ENCODE data around the gene ZNF516.

ZNF516 gene

GRCh38 chr18:76490033-76490432, 5.0 kb downstream of the ZNF516 start:
- TF ChIP-seq CTCF (IDR thresholded peaks at IDR 0.05; ENCODE audit: low read depth, low read length): no peak
- H3K4me3 ChIP-seq (ENCODE audit: low read depth, low read length): peak overlapping the region; percentile 83

- H3K4me3 ChIP-seq (ENCODE audit: low read depth, low read length): peak overlapping the region; percentile 83; the same call in 1 of the 2 replicates
- no peak for TF ChIP-seq CTCF (IDR thresholded peaks at IDR 0.05; ENCODE audit: low read depth, low read length)
Measured at GRCh38 chr18:76489081-76489480, 6.0 kb downstream of the ZNF516 start.

GRCh38 chr18:76488190-76488589, 6.9 kb downstream of the ZNF516 start:
- TF ChIP-seq CTCF (IDR thresholded peaks at IDR 0.05; ENCODE audit: low read depth, low read length): no peak

GRCh38 chr18:76487782-76488181, 7.3 kb downstream of the ZNF516 start:
- 0 out of 2 replicates have a peak overlapping the region, but pooled peaks have one; percentile 10 for H3K4me3 ChIP-seq (ENCODE audit: low read depth, low read length)
- no peak for TF ChIP-seq CTCF (IDR thresholded peaks at IDR 0.05; ENCODE audit: low read depth, low read length)

More at GRCh38 chr18:76488190-76488589, 6.9 kb downstream of the ZNF516 start:
- H3K4me3 ChIP-seq (ENCODE audit: low read depth, low read length): 0 out of 2 replicates have a peak overlapping the region, but pooled peaks have one; percentile 10

GRCh38 chr18:76487070-76487469, 8.0 kb downstream of the ZNF516 start:
- TF ChIP-seq CTCF (IDR thresholded peaks at IDR 0.05; ENCODE audit: low read depth, low read length): no peak
- peak overlapping the region; percentile 13; the same call in 1 of the 2 replicates for H3K4me3 ChIP-seq (ENCODE audit: low read depth, low read length)

GRCh38 chr18:76486574-76486973, 8.5 kb downstream of the ZNF516 start:
- no peak for TF ChIP-seq CTCF (IDR thresholded peaks at IDR 0.05; ENCODE audit: low read depth, low read length)
- H3K4me3 ChIP-seq (ENCODE audit: low read depth, low read length): peak overlapping the region; percentile 6; the same call in 1 of the 2 replicates

- no peak overlapping the region; the same call in 1 of the 2 replicates for H3K4me3 ChIP-seq (ENCODE audit: low read depth, low read length)
- TF ChIP-seq CTCF (IDR thresholded peaks at IDR 0.05; ENCODE audit: low read depth, low read length): no peak
Measured at GRCh38 chr18:76486038-76486437, 9.0 kb downstream of the ZNF516 start.
